HG02870 (cell line): Measurements from ENCODE around the gene RRBP1.

ENCODE experiments used
- ATAC-seq: cut with Tn5 transposase; IDR thresholded peaks from one replicate; pipeline ENCODE4 v1.9.1; 2021; ENCODE audit warnings: mild to moderate bottlenecking, moderate library complexity; ENCODE audit not compliant: unreplicated experiment

Gene RRBP1

DNA sequence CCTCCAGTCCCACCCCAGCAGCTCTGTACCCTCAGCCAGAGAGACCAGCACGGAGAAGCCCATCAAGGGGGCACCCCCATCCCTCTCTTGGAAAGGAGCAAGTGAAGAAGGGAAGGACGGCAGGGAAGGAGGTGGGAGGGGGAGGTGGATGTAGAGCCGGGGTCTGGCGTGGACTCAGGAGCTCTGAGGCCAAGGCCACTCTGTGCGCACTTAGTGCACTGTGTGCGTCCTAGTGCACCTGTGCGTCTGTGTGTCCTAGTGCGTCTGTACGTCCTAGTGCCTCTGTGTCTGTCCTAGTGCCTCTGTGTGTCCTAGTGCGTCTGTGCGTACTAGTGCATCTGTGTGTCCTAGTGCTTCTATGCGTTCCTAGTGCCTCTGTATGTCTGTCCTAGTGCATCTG, 58.0 kb downstream of the RRBP1 start:
- no peak for ATAC-seq

- ATAC-seq: no peak
Measured at GRCh38 chr20:17622851-17623508, 59.1 kb downstream of the RRBP1 start.

DNA sequence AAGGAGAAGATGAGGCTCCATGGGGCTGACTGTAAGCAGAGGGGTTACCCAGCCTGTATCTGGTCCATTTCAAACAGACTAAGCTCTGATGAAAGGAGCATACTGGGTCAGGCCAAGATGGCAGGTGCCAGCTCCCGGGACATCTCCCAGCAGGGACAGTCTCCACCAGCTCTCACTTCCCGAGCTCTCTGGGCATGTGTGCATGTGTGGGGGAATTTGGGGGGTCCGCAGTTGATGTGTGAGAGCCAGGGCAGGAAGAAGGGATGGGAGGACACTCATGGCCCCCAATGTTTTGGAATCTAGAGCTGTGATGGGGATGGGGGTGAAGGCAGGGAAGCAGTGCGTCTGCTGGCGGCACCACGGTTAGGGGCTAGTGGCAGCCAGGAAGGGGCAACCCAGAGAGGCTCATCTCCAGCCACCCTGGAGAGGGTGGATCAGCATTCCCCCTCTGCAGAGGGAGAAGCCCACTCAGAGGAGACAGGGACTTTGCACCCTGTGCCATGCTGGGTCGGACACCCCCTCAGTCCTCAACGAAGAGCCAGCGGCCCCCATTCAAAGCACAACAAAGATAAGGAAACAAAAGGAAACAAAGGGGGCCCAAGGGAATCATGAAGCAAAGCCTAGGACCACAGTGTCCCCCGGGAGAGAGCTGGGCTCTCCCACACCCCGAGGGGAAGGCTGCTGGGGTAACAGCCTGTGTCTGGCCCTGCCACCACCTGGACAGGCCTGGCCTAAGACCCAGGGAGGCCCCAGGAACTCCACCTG, 59.8 kb downstream of the RRBP1 start:
- no peak for ATAC-seq

GRCh38 chr20:17621229-17621968, 60.6 kb downstream of the RRBP1 start:
- no peak for ATAC-seq

DNA sequence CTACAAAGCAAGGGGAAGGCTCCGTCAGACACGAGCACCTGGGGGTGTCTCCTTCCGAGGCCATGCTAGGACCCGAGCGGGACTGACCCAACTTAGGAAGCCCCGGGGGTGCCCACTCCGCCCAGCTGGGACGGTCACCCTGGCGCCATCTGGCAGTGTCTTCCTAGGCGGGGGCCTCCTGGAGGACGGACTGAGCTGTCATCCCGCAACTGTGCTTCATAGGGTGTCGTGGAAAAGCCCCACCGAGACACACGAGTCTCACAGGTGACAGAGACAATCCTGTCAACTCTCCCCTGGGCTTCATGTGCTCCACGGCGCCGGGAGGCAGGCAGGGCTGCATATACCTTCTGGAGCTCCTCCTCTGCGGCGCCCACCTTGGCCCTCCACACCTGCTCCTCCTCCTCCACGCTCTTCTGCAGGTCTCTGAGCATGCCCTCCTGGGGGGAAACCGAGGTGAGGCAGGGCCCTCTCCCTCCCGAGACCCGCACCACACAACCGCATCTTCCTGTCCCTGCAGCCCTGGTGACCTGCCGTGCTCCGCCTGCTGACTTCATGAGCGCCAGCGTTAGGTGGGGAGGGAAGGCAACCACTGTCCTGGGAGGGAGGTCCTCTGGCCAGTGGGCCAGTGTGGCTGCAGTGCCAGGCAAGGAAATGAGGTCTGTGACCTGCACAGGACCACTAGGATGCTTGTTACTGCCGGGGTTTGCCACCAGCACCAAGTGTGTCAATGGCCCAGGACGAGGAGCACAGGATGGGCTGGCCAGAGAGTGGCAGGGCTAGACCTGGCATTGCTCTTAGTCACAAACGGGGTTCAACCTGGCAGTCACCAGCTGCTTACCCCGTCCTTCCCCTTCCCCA, 61.4 kb downstream of the RRBP1 start:
- no peak for ATAC-seq

GRCh38 chr20:17619351-17620093, 62.5 kb downstream of the RRBP1 start:
- ATAC-seq: no peak

- no peak for ATAC-seq
Measured at GRCh38 chr20:17618673-17619013, 63.4 kb downstream of the RRBP1 start.

- no peak for ATAC-seq
Measured at GRCh38 chr20:17617868-17618672, 64.0 kb downstream of the RRBP1 start.

- no peak for ATAC-seq
Measured at GRCh38 chr20:17617212-17617867, 64.7 kb downstream of the RRBP1 start.

GRCh38 chr20:17616480-17617211, 65.4 kb downstream of the RRBP1 start:
- ATAC-seq: no peak

DNA sequence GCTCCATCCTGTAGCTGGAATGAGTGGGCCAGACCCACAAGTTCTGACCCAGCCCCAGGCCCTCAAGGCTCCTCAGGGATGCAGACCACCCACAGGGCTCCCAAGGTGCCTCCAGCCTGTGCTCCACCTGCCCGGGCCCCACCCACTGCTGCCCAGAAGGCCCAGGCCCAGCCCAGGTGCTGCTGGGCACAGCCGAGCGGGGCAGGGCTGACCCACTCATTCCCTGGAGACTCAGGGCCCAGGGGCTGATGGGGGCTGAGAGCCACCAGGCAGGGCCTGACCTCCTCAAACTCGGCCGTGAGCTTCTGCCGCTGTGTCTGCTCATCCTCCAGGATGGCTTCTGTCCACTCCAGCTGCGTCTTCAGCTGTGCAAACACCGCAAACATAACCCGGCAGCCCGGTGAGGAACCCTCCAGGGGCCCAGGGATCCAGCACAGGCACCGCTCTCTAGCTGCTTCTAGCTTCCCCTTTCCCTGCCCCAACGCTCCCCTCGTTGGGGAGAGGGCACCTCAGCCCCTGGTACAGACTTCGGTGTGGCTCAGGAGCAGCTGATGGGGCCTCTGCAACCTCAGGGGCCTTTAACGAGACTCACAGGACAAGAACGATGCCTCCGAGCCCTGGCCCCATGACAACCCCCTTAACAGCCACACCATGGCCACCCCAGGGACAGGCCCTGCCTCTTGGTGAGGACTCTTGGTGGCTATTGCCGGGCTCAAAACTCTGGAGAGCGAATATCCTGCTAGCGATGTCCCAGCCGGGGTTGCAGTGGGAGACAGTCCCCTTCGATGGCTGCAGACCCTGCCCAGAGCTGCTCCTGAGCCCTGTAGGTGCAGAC, 66.2 kb downstream of the RRBP1 start:
- no peak for ATAC-seq

GRCh38 chr20:17614812-17615644, 67.0 kb downstream of the RRBP1 start:
- ATAC-seq: no peak

GRCh38 chr20:17614176-17614811, 67.7 kb downstream of the RRBP1 start:
- ATAC-seq: no peak

DNA sequence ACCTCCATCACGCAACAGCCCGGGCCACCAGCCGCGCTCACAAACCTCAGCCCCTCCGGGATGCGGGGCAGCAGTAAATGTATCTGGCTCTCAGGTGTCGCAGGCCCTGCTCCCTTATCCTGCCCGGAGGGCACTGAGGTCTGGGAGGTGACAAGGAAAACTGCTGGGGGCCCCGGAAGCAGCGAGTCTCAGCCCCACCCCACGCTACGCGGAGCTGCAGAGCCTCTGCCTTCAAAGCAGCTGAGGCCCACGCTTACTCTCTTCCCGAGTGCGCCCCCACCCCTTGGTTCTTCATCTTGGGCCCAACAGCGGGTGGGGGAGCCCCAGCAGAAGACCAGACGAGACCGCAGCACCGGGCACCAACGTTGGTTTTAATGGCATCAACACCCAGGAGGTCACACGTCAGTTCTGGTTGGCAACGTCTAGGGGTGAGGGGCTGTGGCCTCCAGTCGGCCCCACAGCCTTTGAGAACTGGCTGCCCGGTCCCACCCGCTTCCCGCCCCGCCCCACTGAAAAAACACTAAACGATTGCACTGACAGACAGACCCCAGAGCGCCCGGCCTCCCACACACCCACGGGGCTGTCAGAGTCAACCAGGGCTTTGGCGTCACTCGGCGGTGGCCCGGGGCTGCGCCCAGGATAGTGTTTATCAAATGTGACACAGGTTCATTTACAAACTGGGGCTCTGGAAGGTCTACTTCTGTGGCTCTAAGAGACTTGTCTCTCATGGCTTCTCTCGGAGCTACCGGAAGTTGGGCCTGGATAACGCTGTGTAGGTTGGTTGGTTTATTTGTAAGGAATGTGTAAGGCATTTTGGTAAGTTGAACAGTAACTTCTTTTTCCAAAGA, 68.5 kb downstream of the RRBP1 start:
- ATAC-seq: no peak

GRCh38 chr20:17612992-17613327, 69.1 kb downstream of the RRBP1 start:
- ATAC-seq: no peak
